Esophagus (tissue), 2 donors: ENCODE measurements around the gene TAS2R19. TPM values are rescaled to one million over a fixed set of nuclear protein-coding genes. Genes with fewer than 3 reads are reported as not detected.

Experiments used
- H3K27ac ChIP-seq, 2 donors: one replicate each; pipeline ENCODE4 v1.5.1; 2013; ENCODE audit warnings: low read depth in 2 of 2, mild to moderate bottlenecking in 2 of 2, inconsistent platforms in 1 of 2, low read length in 1 of 2, moderate library complexity in 1 of 2
- H3K27me3 ChIP-seq, 2 donors: one replicate each; pipeline ENCODE4 v1.6.1; 2013; ENCODE audit warnings: low read length in 2 of 2, control low read depth in 1 of 2, mild to moderate bottlenecking in 1 of 2; ENCODE audit not compliant: insufficient read depth in 2 of 2, control insufficient read depth in 1 of 2
- H3K36me3 ChIP-seq, 2 donors: one replicate each; pipeline ENCODE4 v1.6.1; 2013; ENCODE audit warnings: low read length in 1 of 2; ENCODE audit not compliant: control insufficient read depth in 2 of 2, insufficient read depth in 2 of 2
- H3K4me1 ChIP-seq, 2 donors: one replicate each; pipeline ENCODE4 v1.6.1; 2013; ENCODE audit warnings: low read length in 1 of 2; ENCODE audit not compliant: control insufficient read depth in 2 of 2, insufficient read depth in 2 of 2
- H3K4me3 ChIP-seq, 2 donors: one replicate each; pipeline ENCODE4 v1.5.1; 2013; ENCODE audit warnings: low read length in 2 of 2, mild to moderate bottlenecking in 2 of 2, low read depth in 1 of 2, moderate library complexity in 1 of 2
- H3K9me3 ChIP-seq, 2 donors: one replicate each; pipeline ENCODE4 v1.6.1; 2013; ENCODE audit warnings: mild to moderate bottlenecking in 2 of 2, low read depth in 1 of 2, low read length in 1 of 2, moderate library complexity in 1 of 2; ENCODE audit not compliant: control insufficient read depth in 2 of 2, insufficient read depth in 1 of 2
- WGBS, 2 donors: extraction: QIAGEN DNeasy Blood & Tissue Kit; methylation state at CpG; one replicate each; pipeline ENCODE4 v1.1.7; 2013; 5-methylcytosine and 5-hydroxymethylcytosine counted together
- polyA plus RNA-seq, 2 donors: library from polyadenylated mRNA; stranded (reverse); fragments of 200-250 nt; gene quantifications; one replicate each; pipeline ENCODE4 v1.2.3, GENCODE V29; 2013
- donor health status: healthy with polysubstance abuse.
- donor health status: Bipolar disorder and iron deficiency.

The TAS2R19 gene
- polyA plus RNA-seq, 2 donors, result 0.08 TPM; not detected in 1

DNA sequence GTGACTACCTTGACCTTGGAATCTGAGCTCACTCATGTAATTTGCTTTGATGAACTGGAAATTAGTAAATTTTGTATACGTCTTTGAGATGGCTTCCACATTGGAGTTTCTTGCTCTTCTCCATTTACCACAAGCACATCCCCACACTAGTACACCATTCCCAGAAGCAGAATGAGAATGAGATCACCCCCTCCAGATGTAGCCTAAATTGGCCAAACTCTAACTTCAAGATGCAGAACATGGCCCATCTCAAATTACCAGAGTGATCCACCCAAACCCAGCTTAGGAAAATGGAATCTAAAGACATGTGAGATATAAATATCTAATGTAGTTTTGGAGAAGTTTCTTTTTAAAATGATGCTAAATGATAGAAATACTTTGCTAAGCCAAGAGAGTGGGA is 14.8 kb downstream of the TAS2R19 start:
- Histone ChIP-seq H3K4me1 (no peaks in the 10 kb centered on the region), H3K27me3 (no peaks in the 10 kb centered on the region), H3K36me3 (no peaks in the 10 kb centered on the region), H3K4me3 (no peak overlapping the region), H3K9me3 (no peaks in the 10 kb centered on the region), H3K27ac (no peak overlapping the region)
- 96 to 97% methylated on average over 1 of the region's 1 CpG for WGBS, 2 donors

DNA sequence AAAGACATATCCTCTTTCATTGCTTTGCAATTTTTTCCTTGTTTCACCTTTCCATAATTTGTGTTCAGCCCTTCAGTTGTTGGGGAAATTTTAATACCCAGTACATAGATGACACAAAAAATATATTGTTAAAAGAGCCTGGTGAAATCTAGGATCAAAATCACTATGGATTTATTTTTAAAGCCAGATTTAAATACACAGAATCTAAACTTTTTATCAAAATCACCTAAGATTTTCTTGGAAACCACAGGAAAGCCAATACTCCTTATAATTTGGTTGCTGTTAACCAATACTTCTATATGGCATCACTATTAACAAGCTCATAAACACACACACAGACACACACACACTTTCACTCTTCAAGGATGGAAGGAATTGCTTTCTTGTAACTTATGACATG is 24.2 kb downstream of the TAS2R19 start, which contains the start of gene TAS2R20:
Gene TAS2R20, minus strand, starts transcription at position 101 of the 400 bp plus-strand sequence. CDS start 429 bp downstream, outside the sequence.
- Histone ChIP-seq H3K4me1 (no peaks in the 10 kb centered on the region), H3K27me3 (no peaks in the 10 kb centered on the region), H3K4me3 (no peak within 1 kb of the TSS), H3K36me3 (peaks cover 0 to 3% of the 10 kb centered on the region in 2 donors), H3K9me3 (no peaks in the 10 kb centered on the region), H3K27ac (no peak within 1 kb of the TSS)

DNA sequence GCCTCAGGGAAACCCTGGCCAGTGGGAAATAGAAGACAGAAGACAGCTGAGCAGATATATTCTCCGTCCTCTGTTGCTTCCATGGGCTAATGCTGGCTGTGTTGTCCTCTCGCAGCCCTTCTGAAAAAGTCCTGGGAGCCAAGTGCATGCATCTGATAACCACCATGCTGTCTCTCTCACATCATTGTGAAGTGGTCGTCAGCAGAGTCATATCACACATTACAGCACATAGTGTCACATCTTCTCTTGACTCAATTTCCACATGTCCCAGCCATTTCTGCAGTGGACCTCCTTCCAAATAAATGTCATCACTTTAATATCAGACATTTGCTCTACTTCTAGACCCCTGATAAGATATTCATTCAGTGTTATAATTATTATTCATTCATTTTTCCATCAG is 28.1 kb downstream of the TAS2R19 start:
- 92 to 99% methylated on average over 3 of the region's 3 CpGs for WGBS, 2 donors
- Histone ChIP-seq H3K4me1 (no peaks in the 10 kb centered on the region), H3K27me3 (no peaks in the 10 kb centered on the region), H3K4me3 (no peak overlapping the region), H3K36me3 (peaks cover 0 to 3% of the 10 kb centered on the region in 2 donors), H3K27ac (no peak overlapping the region), H3K9me3 (no peaks in the 10 kb centered on the region)

DNA sequence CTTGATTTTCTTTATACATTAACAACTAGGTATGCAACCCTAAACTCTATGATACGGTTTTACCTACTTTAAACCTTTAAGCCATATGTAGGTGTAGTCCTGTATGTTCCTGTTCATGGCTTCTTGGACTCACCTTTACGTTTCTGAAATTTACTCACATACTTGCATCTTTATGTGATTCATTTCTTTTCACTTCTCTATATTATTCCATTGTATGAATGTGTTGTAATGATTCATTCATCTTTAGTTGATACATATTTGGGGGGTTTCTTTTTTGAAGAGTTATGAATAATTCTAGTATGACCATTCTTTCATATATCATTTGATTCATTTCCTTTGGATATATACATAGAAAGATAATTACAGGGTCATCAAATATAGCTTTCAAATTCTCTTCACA is 33.3 kb downstream of the TAS2R19 start:
- no peaks in the 10 kb centered on the region for H3K27me3 ChIP-seq
- no peak overlapping the region for H3K4me3 ChIP-seq
- no peak overlapping the region for H3K27ac ChIP-seq
- peaks cover 0 to 2% of the 10 kb centered on the region in 2 donors for H3K36me3 ChIP-seq
- no peaks in the 10 kb centered on the region for H3K9me3 ChIP-seq
- WGBS, 2 donors, result 95 to 97% methylated on average over 2 of the region's 2 CpGs
- no peaks in the 10 kb centered on the region for H3K4me1 ChIP-seq

DNA sequence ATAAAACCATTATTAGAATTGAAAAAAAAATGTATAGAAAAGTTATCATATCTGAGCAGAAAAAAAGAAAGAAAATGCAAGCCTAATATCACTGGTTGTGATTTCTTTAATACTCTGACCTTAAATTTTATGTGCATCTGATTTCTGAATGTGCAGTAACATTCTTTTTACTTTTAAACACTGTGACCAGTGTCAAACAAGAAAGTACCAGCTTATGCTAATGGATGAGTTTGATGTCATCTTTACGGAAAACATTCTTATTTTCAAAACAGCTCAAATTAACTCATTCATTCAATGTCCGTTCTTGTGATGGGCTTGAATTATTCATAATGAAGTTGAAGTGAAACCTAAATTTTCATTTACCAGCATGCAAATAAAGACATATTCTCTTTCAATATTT is 35.6 kb downstream of the TAS2R19 start, which contains the start of gene TAS2R50:
Gene TAS2R50, minus strand, starts transcription at position 101 of the 400 bp plus-strand sequence. Its CDS starts 52 bp downstream, at position 49.
- H3K27ac ChIP-seq, result no peak within 1 kb of the TSS
- H3K9me3 ChIP-seq, result no peaks in the 10 kb centered on the region
- no peaks in the 10 kb centered on the region for H3K4me1 ChIP-seq
- no peak within 1 kb of the TSS for H3K4me3 ChIP-seq
- no peaks in the 10 kb centered on the region for H3K36me3 ChIP-seq
- no peaks in the 10 kb centered on the region for H3K27me3 ChIP-seq
- 46 to 52% methylated on average over 2 of the region's 2 CpGs for WGBS, 2 donors

DNA sequence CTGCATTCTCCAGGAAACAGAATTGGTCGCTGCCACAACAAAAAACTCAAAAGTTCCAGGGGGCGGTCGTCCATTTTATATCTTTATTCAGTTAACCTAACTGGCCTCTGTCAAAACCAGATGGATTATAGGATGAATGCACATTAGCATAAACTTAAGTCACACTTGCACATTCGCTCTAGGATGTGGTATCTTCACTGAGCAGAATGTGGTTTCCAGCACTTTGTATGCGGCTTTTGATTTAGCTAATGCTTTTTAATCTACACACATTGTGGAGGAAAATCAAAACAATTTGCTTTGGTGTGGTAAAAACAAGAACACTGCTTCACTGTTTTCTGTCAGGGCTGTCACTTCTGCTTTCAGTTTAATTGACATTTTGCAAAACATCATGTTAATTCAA is 40.2 kb downstream of the TAS2R19 start:
- H3K27ac ChIP-seq, result no peak overlapping the region
- H3K36me3 ChIP-seq, result no peaks in the 10 kb centered on the region
- WGBS, 2 donors, result 81 to 86% methylated on average over 5 of the region's 5 CpGs
- no peaks in the 10 kb centered on the region for H3K27me3 ChIP-seq
- H3K9me3 ChIP-seq, result no peaks in the 10 kb centered on the region
- no peak overlapping the region for H3K4me3 ChIP-seq
- H3K4me1 ChIP-seq, result no peaks in the 10 kb centered on the region

DNA sequence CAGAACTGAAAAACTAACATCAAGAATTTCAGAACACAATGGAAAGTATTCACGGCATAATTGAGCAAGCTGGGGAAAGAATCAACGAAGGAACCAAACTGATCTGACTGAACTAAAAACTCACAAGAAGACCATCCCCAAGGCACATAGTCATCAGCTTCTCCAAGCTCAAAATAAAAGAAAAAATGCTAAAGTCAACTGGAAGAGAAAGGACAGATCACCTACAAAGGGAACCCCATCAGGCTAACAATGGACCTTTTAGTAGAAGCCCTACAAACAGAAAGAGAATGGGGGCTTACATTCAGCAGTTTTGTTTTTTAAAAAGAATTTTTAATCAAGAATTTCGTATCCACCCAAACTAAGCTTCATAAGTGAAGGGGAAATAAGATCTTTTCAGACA is 47.5 kb downstream of the TAS2R19 start:
- Histone ChIP-seq H3K4me1 (no peaks in the 10 kb centered on the region), H3K36me3 (no peaks in the 10 kb centered on the region), H3K9me3 (no peaks in the 10 kb centered on the region), H3K27ac (no peak overlapping the region), H3K4me3 (no peak overlapping the region), H3K27me3 (no peaks in the 10 kb centered on the region)
- WGBS, 2 donors, result 89 to 95% methylated on average over 3 of the region's 3 CpGs

Other genes starting within 250 kb of the TAS2R19 start
- not detected for gene TAS2R7, start 220.0 kb downstream of the TAS2R19 start, polyA plus RNA-seq
- gene TAS2R8, start 215.3 kb downstream of the TAS2R19 start, polyA plus RNA-seq, result not detected
- not detected for gene TAS2R9, start 212.5 kb downstream of the TAS2R19 start, polyA plus RNA-seq
- not detected for gene TAS2R10, start 196.3 kb downstream of the TAS2R19 start, polyA plus RNA-seq
- 1 to 10 TPM; 2.1 to 3.3 TPM for gene PRR4, start 173.1 kb downstream of the TAS2R19 start, polyA plus RNA-seq
- 1 to 10 TPM in 1 of 2 donors, under 1 TPM in 1; 0.35 to 1.3 TPM for gene PRH1, start 138.4 kb downstream of the TAS2R19 start, polyA plus RNA-seq
- not detected for gene TAS2R13, start 113.1 kb downstream of the TAS2R19 start, polyA plus RNA-seq
- gene PRH2, start 93.4 kb downstream of the TAS2R19 start, polyA plus RNA-seq, result not detected
- gene TAS2R14, start 83.4 kb downstream of the TAS2R19 start, polyA plus RNA-seq, result under 1 TPM; 0.35 to 0.94 TPM
- not detected for gene TAS2R50, start 35.7 kb downstream of the TAS2R19 start, polyA plus RNA-seq
- under 1 TPM; 0.07 to 0.08 TPM for gene TAS2R20, start 24.3 kb downstream of the TAS2R19 start, polyA plus RNA-seq
- under 1 TPM; 0.09 to 0.16 TPM for gene TAS2R31, start 8.8 kb upstream of the TAS2R19 start, polyA plus RNA-seq
- not detected for gene TAS2R46, start 39.7 kb upstream of the TAS2R19 start, polyA plus RNA-seq
- gene TAS2R43, start 69.7 kb upstream of the TAS2R19 start, polyA plus RNA-seq, result not detected
- gene TAS2R30, start 112.0 kb upstream of the TAS2R19 start, polyA plus RNA-seq, result under 1 TPM in 1 of 2 donors, not detected in 1; 0.12 TPM
- gene SMIM10L1, start 148.6 kb upstream of the TAS2R19 start, polyA plus RNA-seq, result 1 to 10 TPM; 3.5 to 6.9 TPM
- not detected for gene TAS2R42, start 164.3 kb upstream of the TAS2R19 start, polyA plus RNA-seq
- gene PRB3, start 247.1 kb upstream of the TAS2R19 start, polyA plus RNA-seq, result under 1 TPM in 1 of 2 donors, not detected in 1; 0.10 TPM